Esophagus squamous epithelium (tissue), 5 donors: Measurements from ENCODE around the gene VSTM2L. TPM values are rescaled to one million over a fixed set of nuclear protein-coding genes. Genes with fewer than 3 reads are reported as not detected.

Source experiments
- DNase-seq: peaks from one replicate; lab custom pipeline; 2025; lab: John Stamatoyannopoulos, UW
- H3K27ac ChIP-seq, 4 donors: fragments of 200-600 bp; sonication (generic); one replicate each; pipeline ENCODE4 v1.5.1; 2016 to 2019; ENCODE audit warnings: mild to moderate bottlenecking in 1 of 4
- H3K27me3 ChIP-seq, 4 donors: fragments of 200-600 bp; sonication (generic); 1 replicate in 3 of 4; 2 replicates in 1 of 4; pipeline versions ENCODE4 v1.5.1 to v1.6.0; 2017 to 2021; ENCODE audit warnings: antibody characterized with exemption in 1 of 4
- H3K36me3 ChIP-seq, 3 donors: fragments of 200-600 bp; sonication (generic); one replicate each; pipeline ENCODE4 v1.5.1; 2016 to 2019
- H3K4me1 ChIP-seq, 3 donors: fragments of 200-600 bp; sonication (generic); one replicate each; pipeline ENCODE4 v1.5.1; 2017 to 2019
- H3K4me3 ChIP-seq, 4 donors: fragments of 200-600 bp; sonication (generic); 1 replicate in 3 of 4; 2 replicates in 1 of 4; pipeline ENCODE4 v1.5.1; 2016 to 2019; ENCODE audit warnings: mild to moderate bottlenecking in 2 of 4, moderate library complexity in 1 of 4
- H3K9me3 ChIP-seq, 3 donors: fragments of 200-600 bp; sonication (generic); one replicate each; pipeline ENCODE4 v1.5.1; 2016 to 2019
- POLR2A ChIP-seq, 4 donors: fragments of 450-650 bp; IDR thresholded peaks; one replicate each; pipeline ENCODE4 v1.6.1; 2017; ENCODE audit warnings: antibody characterized with exemption in 4 of 4, mild to moderate bottlenecking in 4 of 4, moderate library complexity in 3 of 4
- WGBS, 2 donors: methylation state at CpG; one replicate each; pipeline ENCODE4 v1.1.5; 2018; 5-methylcytosine and 5-hydroxymethylcytosine counted together
- intact Hi-C: fragments of 100-400 bp; cut with DNase I; formaldehyde crosslinking; loops from one replicate; pipeline ENCODE4 v1.15.0; 2022
- total RNA-seq, 4 donors: library from RNA; depleted of rRNA; stranded (reverse); fragments of >200 nt; gene quantifications; one replicate each; pipeline ENCODE4 v1.1.0, GENCODE V29; 2016
- TF ChIP-seq, protein P1 (sequence below), 6 experiments: fragments of 450-650 bp in 4 of 6; fragments of 200-600 bp in 2 of 6; sonication (generic) in 2 of 6; IDR thresholded peaks; one replicate each; pipeline ENCODE4 v1.5.1; 2016 to 2019; ENCODE audit warnings: antibody characterized with exemption in 6 of 6, mild to moderate bottlenecking in 4 of 6, moderate library complexity in 4 of 6
- donor health status: DM: yes; HTN: yes; CAD: no.

VSTM2L gene
- total RNA-seq, 4 donors from 2014 or later: 0.38 to 2.6 (median 0.68) TPM

DNA sequence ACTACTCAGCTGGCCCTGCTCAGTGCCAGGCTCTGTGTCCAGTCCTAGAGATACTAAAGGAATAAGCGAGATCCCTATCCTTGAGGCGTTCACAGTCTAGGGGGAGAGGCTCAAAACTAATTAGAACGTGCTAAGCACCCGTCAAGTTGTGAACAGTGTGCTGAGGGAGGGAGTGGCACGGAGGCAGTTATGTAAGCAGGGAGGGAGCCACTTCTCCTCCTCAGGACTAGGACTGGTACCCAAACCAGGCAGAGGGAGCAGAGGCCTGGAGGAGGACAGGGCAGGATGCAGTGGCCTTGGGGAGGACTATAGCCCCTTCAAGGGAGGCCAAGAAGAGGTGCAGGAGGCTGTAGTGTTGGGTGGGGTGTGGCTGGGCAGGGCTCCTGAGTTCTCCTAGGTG is 39.6 kb upstream of the VSTM2L start:
- no peaks in the 10 kb centered on the region for H3K4me1 ChIP-seq
- intact Hi-C loops: no loop called here
- no peak overlapping the region for H3K4me3 ChIP-seq
- no peak overlapping the region for H3K27ac ChIP-seq
- peaks cover 0 to 92% (median 0%) of the 10 kb centered on the region in 3 donors for H3K36me3 ChIP-seq
- 86 to 95% methylated on average over 4 to 5 of the region's 5 CpGs for WGBS, 2 donors
- no peak for TF ChIP-seq POLR2A (IDR thresholded peaks at IDR 0.05)
- TF ChIP-seq, protein P1, sequence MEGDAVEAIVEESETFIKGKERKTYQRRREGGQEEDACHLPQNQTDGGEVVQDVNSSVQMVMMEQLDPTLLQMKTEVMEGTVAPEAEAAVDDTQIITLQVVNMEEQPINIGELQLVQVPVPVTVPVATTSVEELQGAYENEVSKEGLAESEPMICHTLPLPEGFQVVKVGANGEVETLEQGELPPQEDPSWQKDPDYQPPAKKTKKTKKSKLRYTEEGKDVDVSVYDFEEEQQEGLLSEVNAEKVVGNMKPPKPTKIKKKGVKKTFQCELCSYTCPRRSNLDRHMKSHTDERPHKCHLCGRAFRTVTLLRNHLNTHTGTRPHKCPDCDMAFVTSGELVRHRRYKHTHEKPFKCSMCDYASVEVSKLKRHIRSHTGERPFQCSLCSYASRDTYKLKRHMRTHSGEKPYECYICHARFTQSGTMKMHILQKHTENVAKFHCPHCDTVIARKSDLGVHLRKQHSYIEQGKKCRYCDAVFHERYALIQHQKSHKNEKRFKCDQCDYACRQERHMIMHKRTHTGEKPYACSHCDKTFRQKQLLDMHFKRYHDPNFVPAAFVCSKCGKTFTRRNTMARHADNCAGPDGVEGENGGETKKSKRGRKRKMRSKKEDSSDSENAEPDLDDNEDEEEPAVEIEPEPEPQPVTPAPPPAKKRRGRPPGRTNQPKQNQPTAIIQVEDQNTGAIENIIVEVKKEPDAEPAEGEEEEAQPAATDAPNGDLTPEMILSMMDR (IDR thresholded peaks at IDR 0.05): no peak
- no peaks in the 10 kb centered on the region for H3K9me3 ChIP-seq
- no peak for DNase-seq
- H3K27me3 ChIP-seq: no peaks in the 10 kb centered on the region

DNA sequence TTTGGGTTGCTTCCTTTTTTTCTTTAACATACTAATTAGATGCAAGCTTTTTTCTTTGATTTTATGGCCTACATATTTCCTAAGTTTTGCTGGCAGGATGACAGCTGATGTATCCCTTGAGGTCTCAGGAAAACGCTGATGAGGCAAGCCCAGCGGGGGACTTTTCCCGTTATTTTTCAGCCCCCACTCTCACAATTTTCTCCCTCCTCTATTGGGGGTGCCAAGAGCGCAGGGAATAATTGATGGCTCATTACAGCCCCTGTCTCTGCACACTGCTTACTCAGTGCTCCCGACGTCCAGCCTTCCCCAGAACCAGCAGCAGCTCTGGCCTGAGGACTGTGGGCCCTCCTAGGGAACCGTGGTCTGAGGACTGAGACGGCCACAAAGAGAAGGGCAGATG is 38.6 kb upstream of the VSTM2L start:
- Histone ChIP-seq H3K27ac (no peak overlapping the region), H3K4me3 (no peak overlapping the region), H3K36me3 (peaks cover 0 to 96% (median 0%) of the 10 kb centered on the region in 3 donors), H3K27me3 (no peaks in the 10 kb centered on the region), H3K4me1 (no peaks in the 10 kb centered on the region), H3K9me3 (no peaks in the 10 kb centered on the region)
- no peak for DNase-seq
- intact Hi-C loops: no loop called here
- TF ChIP-seq, protein P1 (IDR thresholded peaks at IDR 0.05): no peak
- TF ChIP-seq POLR2A (IDR thresholded peaks at IDR 0.05): no peak
- WGBS, 2 donors: 65 to 75% methylated on average over 3 to 4 of the region's 8 CpGs

DNA sequence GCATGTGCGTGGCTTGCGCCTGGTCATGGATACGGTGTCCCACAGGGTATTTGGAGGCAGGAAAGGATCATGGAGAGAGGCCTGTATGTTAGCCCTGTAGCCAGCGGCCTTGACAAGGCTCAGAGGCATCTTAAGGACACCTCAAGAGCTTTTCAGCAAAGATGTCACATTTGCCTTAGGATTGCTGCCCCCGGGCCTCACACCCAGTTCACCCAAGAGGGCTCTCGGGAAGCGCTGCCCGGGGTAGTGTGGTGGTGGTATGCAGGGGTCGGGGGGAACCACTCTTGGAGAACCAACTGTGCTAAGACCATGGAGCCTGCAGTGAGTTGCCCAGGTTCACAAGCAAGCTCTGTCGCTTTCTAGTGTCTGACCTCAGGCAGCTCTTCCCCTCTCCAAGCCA is 36.9 kb upstream of the VSTM2L start:
- intact Hi-C loops: no loop called here
- no peak overlapping the region for H3K27ac ChIP-seq
- no peaks in the 10 kb centered on the region for H3K9me3 ChIP-seq
- no peak overlapping the region for H3K4me3 ChIP-seq
- H3K4me1 ChIP-seq: no peaks in the 10 kb centered on the region
- WGBS, 2 donors: 86 to 90% methylated on average over 10 of the region's 10 CpGs
- peaks cover 0 to 97% (median 0%) of the 10 kb centered on the region in 3 donors for H3K36me3 ChIP-seq
- no peak for TF ChIP-seq POLR2A (IDR thresholded peaks at IDR 0.05)
- TF ChIP-seq, protein P1 (IDR thresholded peaks at IDR 0.05): no peak
- DNase-seq: no peak
- no peaks in the 10 kb centered on the region for H3K27me3 ChIP-seq

DNA sequence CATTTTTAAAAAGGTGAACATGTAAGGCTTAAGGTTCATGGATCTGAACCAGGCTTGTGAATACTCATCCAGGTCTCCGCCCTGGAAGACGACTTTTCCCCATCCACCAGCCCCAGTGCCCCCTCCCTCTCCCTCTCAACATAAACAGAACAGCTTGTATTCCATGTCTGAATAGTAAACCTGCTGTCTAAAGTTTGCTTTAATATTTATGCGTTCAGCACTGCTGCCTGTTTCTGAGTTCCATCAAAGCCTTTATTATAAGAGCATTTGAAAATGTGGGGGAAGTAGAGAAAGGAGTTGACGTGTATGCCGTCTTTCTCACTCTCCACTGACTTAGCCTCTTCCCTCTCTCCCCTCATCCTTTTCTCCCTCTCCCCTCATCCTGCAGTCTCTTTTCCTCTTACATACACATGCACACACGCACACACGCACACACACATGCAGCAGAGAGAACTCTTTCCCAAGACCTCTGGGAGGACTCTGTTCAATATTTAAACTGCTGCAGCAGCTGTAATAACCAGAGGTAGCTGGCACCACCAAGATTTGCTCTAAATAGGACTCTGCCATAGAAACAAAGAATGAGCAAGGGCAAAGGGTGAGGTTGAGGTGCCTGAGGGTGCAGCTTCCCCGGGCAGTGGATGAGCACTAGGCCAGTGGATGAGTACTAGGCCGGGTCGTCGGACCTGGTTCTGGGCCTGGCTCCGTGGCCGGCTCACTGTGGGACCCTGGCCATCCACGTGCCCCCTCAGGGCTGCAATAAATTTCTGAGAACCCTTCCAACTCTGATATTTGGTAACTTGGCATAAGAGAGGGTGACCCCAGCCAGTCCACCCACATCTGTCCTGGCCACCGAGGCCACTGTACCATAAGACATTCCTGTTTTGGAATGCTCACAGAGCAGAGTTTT is 35.4 kb upstream of the VSTM2L start:
- no peaks in the 10 kb centered on the region for H3K4me1 ChIP-seq
- no peaks in the 10 kb centered on the region for H3K27me3 ChIP-seq
- DNase-seq: no peak
- peaks cover 0 to 97% (median 10%) of the 10 kb centered on the region in 3 donors for H3K36me3 ChIP-seq
- WGBS, 2 donors: 78 to 85% methylated on average over 14 to 15 of the region's 15 CpGs
- intact Hi-C loops: no loop called here
- no peak overlapping the region for H3K27ac ChIP-seq
- no peak overlapping the region for H3K4me3 ChIP-seq
- H3K9me3 ChIP-seq: no peaks in the 10 kb centered on the region
- no peak for TF ChIP-seq POLR2A (IDR thresholded peaks at IDR 0.05)
- TF ChIP-seq, protein P1 (IDR thresholded peaks at IDR 0.05): no peak

DNA sequence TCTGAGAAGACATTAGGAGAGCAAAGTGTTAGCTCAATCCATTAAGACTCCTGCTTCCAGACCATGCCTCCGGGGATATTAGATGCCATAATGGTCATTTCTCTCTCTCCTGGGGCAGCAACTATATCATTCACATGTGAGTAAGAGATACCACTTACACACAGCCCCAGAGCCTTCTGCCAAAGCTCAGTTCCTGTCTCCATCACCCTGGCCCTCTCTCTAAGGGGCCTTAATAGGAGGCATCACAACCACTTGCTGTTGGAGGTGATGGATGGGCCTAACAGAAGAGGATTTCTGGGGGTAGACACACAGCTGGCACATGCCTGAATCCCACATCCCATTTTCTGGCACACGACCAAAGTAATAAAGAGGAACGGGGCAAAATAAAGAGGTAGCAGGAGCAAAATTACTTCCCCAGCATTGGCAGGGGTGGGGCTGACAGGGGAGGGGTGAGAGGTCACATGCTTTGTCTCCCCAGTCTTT is 34.0 kb upstream of the VSTM2L start:
- Histone ChIP-seq H3K27me3 (no peaks in the 10 kb centered on the region), H3K27ac (no peak overlapping the region), H3K4me3 (no peak overlapping the region), H3K4me1 (no peaks in the 10 kb centered on the region), H3K36me3 (peaks cover 5 to 97% (median 10%) of the 10 kb centered on the region in 3 donors), H3K9me3 (no peaks in the 10 kb centered on the region)
- intact Hi-C loops: no loop called here
- DNase-seq: no peak
- TF ChIP-seq, protein P1 (IDR thresholded peaks at IDR 0.05): no peak
- TF ChIP-seq POLR2A (IDR thresholded peaks at IDR 0.05): no peak
- 66 to 74% methylated on average over 3 of the region's 3 CpGs for WGBS, 2 donors
